ENCODE results near the gene TRIM13.

The TRIM13 gene

GRCh38 chr13:49996161-49996915, 504 bp upstream of the TRIM13 start:
- peak; percentile 92 for DNase-seq (ENCODE audit: low read depth)

DNA sequence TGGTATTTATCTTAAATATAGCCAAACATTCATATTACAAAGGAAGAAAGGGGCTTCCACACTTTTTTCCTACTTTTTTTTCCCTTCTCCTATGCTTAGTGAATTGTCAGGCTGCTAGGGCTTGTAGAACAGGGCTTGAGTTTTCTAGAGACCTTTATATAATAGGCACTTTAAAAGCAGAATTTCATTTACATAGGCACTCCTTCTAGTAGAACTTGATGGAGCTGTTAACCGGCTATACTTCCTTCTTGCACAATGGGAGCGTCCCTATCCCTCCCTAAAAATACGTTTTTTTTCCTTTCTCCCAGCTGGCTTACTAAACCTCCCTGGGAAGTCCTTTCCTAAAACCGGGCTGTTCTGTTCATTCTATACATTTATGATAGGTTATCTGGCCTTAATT, 1.1 kb downstream of the TRIM13 start:
- DNase-seq (ENCODE audit: low read depth), result peak; percentile 13

DNA sequence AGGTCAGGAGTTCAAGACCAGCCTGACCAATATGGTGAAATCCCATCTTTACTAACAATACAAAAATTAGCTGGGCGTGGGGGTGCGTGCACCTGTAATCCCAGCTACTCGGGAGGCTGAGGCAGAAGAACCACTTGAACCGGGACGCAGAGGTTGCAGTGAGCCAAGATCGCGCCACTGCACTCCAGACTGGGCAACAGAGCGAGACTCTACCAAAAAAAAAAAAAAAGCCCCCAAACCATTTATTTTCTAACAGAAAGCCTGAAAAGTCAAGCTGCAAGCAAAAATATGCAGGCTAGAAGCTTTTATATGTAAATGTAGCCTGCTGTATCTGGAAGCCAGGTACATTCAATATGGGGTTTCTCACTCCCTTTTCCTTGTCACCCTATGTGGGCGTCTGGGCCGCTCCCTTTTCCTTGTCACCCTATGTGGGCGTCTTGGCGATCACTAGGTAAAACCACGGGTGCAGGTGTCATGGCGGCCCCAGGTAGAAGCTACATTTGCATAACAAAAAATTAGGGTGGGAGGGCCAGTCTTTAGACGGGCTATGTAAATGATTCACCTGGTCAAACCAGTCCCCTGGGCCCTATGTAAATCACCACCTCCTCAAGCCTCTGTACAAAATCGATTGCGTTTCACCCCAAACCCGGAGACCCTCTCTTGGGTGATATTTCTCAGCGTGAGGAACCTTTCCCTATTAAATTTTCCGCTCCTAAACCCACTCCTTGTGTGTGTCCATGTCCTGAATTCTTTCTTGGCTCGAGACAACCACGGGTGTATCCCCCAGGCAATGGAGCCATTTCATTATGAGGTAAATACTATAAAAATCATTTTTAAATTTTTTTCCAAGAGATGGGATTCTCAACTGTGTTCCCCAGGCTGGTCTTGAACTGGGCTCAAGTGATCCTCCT, 2.1 kb downstream of the TRIM13 start:
- no peak for DNase-seq (ENCODE audit: low read depth)

DNA sequence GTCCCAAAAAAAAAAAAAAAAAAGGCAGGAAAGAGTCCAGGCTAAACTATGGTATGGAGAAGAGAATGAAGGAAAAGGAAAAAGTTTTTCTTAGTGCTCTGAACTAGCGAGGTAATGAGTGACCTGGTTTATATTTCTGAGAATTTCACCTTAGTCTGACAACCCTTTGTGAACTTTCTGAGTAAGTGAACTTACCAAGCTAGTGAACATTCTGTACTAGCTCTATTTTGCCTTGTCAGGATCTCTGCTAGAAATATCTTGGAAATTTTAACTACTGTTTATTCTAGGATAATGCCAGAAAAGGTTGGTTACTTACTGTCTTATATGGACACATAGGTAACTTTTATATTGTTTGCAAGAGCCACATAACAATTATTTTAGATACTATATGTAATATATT, 4.4 kb downstream of the TRIM13 start:
- DNase-seq (ENCODE audit: low read depth), result no peak

DNA sequence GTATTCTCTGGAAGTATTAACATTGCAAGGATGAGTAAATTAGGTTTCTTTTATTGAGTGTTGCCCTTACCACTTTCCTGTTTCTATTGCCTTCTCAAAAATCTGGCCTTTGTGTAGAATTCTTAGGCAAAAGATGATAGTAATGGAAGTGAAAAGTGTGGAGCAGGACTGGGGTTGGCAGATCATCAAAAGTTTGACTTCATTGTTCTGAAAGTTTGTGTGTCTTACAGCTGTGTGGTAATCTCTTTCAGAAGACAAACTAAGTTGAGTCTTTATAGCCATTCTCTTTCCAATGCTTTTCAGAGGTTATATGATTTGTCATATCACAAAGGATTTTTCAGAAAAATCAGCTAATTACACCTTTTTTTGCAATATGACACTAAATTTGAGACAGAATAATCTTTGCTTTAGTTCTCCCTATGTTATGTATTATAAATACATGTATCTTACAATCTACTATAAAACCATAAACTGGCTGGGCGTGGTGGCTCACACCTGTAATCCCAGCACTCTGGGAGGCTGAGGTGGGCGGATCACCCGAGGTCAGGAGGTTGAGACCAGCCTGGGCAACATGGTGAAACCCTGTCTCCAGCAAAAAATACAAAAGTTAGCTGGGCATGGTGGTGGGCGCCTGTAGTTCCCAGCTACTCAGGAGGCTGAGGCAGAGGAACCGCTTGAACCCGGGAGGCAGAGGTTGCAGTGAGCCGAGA, 9.7 kb downstream of the TRIM13 start:
- peak; percentile 21 for DNase-seq (ENCODE audit: low read depth)

GRCh38 chr13:50011461-50011860, 14.6 kb downstream of the TRIM13 start:
- DNase-seq (ENCODE audit: low read depth), result no peak

DNA sequence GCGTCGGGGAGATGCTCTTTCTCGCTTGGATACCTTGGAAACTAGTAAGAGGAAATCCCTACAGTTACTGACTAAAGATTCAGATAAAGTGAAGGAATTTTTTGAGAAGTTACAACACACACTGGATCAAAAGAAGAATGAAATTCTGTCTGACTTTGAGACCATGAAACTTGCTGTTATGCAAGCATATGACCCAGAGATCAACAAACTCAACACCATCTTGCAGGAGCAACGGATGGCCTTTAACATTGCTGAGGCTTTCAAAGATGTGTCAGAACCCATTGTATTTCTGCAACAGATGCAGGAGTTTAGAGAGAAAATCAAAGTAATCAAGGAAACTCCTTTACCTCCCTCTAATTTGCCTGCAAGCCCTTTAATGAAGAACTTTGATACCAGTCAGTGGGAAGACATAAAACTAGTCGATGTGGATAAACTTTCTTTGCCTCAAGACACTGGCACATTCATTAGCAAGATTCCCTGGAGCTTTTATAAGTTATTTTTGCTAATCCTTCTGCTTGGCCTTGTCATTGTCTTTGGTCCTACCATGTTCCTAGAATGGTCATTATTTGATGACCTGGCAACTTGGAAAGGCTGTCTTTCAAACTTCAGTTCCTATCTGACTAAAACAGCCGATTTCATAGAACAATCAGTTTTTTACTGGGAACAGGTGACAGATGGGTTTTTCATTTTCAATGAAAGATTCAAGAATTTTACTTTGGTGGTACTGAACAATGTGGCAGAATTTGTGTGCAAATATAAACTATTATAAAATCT, 15.7 kb downstream of the TRIM13 start:
- no peak for DNase-seq (ENCODE audit: low read depth)

GRCh38 chr13:50014386-50014785, 17.5 kb downstream of the TRIM13 start:
- no peak for DNase-seq (ENCODE audit: low read depth)

DNA sequence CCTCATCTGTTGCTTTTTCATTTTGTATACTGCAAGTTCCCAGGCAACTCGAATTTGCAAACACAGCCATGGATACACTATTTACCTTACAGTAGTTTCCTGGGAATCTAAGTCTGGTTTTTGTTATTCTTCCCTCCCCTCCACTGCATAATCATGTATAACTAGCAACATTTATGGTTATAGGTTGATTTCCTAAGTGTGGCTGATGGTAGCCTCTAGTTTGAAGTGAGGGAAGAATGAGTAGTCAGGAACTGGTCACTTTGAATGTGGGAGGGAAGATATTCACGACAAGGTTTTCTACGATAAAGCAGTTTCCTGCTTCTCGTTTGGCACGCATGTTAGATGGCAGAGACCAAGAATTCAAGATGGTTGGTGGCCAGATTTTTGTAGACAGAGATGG, 18.4 kb downstream of the TRIM13 start, which contains the start of gene KCNRG:
Gene KCNRG (plus strand): TSS at position 187 of the 400 bp plus-strand sequence. CDS start 50 bp downstream, at position 237.
- no peak for DNase-seq (ENCODE audit: low read depth)

GRCh38 chr13:50015750-50016149, 18.9 kb downstream of the TRIM13 start:
- DNase-seq (ENCODE audit: low read depth), result no peak

DNA sequence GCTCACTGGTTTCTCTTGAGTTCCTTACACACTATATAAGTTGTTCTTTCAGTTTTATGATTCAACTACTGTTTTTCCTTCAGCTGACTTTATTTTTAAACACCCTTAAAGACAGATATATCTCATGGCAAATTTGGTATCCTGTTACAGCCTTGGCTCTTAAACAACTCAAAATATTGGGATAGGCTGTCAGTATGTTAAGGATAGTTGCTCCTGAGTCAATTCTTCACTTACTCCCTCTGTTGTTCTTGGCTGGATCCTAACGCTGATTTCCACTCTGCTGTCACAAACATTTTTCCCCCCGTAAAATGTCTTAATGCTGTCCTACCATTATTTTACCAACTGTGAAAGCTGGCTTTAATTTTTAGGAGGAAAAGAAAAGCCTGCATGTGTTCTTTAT, 19.6 kb downstream of the TRIM13 start:
- DNase-seq (ENCODE audit: low read depth), result peak; percentile 65

- no peak for DNase-seq (ENCODE audit: low read depth)
These were observed 21.0 kb downstream of the TRIM13 start for GRCh38 chr13:50017819-50018218.

DNA sequence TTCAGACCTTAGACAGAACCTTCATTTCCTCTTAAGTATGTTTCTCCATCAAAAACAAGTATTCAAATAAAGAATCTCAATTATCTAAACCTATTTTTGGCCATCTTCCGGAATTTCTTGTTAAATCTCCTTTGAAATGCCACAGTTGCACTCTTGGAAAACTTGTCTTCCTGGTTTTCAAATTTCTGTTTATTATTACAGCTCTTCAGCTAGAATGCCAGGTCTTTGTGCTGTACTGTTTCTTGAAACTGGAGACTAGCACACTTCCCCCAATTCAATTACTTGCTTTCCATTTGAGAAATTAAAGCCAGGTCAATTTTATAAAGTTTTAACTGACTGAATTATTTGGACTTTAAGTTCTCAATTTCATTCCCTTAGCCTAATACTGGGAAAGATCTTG, 28.6 kb downstream of the TRIM13 start:
- peak; percentile 49 for DNase-seq (ENCODE audit: low read depth)

- DNase-seq (ENCODE audit: low read depth), result no peak
These were observed 30.1 kb downstream of the TRIM13 start for GRCh38 chr13:50026788-50027473.

DNA sequence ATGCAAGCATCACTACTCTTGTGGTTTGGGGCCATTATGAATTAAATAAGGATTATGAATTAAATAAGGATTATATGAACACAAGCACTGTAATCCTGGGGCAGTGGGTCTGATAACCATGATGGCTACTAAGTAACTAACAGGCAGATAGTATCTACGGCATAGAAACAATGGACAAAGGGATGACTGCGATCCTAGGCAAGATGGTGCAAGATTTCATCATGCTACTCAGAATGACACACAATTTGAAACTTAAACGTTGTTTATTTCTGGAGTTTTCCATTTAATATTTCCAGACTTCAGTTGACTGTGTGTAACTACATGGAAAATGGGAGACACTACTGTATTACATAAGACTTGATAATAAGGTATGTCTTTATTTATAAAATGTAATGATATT, 33.5 kb downstream of the TRIM13 start:
- no peak for DNase-seq (ENCODE audit: low read depth)

- peak; percentile 53 for DNase-seq (ENCODE audit: low read depth)
These were observed 36.9 kb downstream of the TRIM13 start for GRCh38 chr13:50033725-50034124.

DNA sequence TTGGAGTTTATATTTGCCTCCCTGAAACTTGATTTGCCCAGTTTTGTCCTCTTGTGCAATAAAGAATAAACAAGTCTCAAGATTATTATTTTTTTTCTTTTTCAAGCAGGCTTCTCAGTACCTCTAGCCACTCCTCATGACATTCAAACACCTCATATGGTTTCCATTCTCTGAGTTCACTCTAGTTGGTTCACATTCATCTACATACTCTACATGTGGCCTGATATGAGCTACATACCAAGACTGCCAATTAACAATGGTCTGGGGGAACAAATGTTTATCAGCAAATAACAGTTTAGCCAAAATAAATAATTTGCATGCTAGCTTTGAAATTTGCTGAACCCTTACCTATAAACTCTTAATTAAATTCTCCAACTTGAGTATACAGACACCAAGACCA, 40.9 kb downstream of the TRIM13 start:
- DNase-seq (ENCODE audit: low read depth), result no peak

GRCh38 chr13:50038266-50038665, 41.4 kb downstream of the TRIM13 start:
- no peak for DNase-seq (ENCODE audit: low read depth)

DNA sequence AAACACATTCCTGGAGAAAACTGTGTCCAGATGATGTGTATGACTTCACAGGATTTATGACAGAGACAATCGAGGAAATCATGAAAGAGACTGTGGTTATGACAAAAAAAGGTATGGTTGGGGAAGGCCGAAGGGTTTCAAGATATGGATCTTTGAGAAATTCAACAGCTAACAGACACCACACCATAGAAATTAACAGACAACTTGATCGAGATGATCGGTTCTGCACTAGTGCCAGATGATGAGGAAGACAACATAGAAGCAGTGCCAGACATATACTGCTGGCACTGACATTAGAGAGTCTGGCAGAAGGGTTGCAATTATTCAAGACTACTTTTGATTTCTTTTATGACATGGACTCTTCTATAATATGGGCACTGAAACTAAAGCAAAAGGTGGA, 55.6 kb downstream of the TRIM13 start:
- no peak for DNase-seq (ENCODE audit: low read depth)

- no peak for DNase-seq (ENCODE audit: low read depth)
These were observed 57.0 kb downstream of the TRIM13 start for GRCh38 chr13:50053844-50054243.

- no peak for DNase-seq (ENCODE audit: low read depth)
These were observed 58.6 kb downstream of the TRIM13 start for GRCh38 chr13:50055454-50055853.
